T47D (cell line): ENCODE data around the gene TRIM45.
"Not testable (repeated sequence)": the region's sequence is repeated elsewhere in the genome, so short reads cannot be mapped to it uniquely, and the experiment has no call there.

Source experiments
- DNase-seq, 2 experiments: peaks; one replicate each; pipeline versions ENCODE4 v3.0.0 to v3.0.0-alpha.2; 2011 to 2012; ENCODE audit warnings: low read depth in 1 of 2, low spot score in 1 of 2
- JUND ChIP-seq: IDR thresholded peaks from 2 replicates; pipeline ENCODE4 v1.6.1; 2012; ENCODE audit warnings: low read depth
- in situ Hi-C: cut with HindIII; loops from 2 replicates; pipeline ENCODE4 v1.10.0; 2016; ENCODE audit warnings: low sequenced_read_pairs, low pct_unique_long_range_greater_than_20kb

TRIM45 gene

DNA sequence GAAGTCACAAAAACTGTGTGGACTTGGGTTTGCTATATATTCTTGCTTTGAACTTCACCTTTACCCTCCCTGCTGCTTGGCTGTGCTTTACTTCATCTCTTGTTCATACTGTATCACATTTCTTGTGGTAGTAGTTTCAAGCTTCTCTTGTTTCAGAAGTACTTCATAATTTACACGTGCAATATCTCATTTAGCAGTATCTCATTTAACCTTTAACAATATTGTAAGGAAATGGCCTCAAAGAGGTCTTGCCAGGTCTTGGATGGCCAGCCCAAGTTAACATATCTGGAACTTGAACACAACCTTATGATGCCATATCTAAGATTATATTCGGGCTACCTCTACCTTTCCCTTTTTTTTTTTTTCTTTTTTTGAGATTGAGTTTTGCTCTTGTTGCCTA lies 1.7 kb upstream of the TRIM45 start:
- DNase-seq = no peak
- TF ChIP-seq JUND = no peak
- in situ Hi-C loops = no loop called here

DNA sequence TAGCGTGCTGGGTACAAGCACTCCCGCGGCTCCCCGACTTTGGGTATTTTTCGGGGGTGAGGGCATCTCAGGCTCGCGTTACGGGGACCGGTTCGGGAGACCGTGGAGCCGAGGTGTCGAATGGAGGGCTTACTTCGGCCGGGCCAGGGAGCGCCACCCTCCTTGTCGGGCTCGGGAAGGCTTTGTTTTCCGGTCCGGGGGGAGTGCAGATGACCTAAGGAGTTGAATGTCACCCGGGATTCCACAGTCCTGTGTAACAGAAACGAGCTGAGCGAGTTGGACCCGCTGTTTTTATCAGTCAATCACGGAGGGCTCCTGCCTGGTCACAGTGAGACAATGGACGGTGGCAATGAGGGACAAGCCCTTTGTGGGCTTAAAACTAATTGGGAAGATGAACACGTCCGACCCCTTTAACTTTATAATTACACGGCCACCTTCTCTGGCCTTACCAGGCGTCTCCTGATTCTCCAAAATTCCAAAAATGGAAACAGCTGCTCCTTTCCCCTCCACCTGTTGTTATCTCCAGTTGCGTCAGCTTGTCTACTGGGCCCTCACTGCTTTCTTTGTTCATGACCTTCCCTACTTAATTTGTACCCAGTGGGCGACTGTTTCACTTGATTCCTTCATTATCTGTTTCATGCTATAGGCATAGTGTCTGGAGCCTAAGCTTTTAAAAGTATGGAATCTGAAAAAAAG lies 929 bp upstream of the TRIM45 start:
- peak in 1 of 2 experiments; percentile 56 for DNase-seq
- in situ Hi-C loops = no loop called here
- TF ChIP-seq JUND = no peak

DNA sequence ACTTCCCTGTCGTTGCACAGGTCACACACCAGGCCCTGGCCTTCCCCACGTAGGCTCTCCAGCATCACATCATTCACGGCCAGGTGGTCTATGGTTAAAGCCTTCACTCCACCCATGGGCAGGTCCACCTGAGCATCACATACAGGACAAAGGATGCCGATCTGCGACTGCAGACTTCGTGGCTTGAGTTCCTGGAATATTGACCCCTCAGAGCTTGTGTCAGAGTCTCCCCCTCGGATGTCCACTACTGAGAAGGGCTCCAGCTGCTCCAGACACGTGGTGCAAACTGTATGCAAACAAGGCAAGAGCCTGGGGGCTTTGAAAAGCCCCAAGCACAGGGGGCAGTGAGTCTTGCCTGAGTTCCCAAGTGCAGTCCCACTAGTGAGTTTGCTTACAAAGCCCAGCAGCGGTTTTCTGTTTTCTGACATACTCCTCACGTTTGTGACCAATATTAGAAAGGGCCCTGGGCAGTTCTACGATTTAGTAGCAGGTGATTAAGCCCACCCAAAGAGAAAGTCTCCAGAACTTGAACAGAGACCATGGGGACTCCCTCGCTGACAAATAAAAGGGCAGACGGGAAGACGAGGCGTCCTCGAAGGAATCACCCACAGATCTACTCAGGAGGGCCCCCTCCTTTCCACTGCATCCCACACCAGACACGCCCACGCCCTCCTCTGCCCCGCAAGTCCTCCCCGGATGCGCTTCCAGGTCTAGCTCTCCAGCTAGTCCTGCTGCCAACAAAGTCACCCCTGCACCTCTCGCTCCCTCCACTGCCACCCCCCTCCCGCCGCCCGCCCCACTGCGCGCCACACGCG lies 568 bp downstream of the TRIM45 start:
- peak; percentile 2 to 3 for DNase-seq
- TF ChIP-seq JUND = no peak
- in situ Hi-C loops = no loop called here

DNA sequence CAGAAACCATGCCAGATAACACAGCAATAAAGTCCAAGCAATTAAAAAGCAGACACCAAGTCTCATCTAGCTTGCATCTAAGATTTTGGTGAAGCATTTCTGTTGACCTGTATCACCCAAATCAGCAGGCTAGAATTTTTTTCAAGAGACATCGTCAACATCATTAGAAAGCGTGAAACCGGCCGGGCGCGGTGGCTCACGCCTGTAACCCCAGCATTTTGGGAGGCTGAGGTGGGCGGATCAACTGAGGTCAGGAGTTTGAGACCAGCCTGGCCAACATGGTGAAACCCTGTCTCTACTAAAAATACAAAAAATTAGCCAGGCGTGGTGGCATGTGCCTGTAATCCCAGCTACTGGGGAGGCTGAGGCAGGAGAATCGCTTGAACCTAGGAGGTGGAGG lies 2.4 kb downstream of the TRIM45 start:
- in situ Hi-C loops, DNase-seq: not testable (repeated sequence)

DNA sequence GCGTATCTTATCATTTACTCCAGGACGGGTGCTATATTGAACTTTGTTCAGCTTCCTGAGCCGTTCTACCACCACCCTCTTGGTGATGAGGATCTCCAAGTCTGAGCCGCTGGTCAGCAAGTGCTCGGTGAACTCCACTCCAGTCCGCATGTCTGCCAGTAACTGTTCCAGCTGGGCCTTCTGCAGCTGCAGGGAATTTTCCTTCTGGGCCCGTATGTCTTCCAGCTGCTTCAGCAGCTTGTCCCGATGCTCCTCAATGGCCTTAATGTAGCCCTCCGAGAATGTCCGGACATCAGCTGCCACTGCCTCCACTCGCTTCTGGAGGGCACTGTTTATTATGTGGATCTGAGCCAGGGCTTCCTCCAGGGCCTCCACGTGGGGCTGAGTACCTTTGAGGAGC lies 3.4 kb downstream of the TRIM45 start:
- TF ChIP-seq JUND = no peak
- in situ Hi-C loops = no loop called here
- DNase-seq = no peak

DNA sequence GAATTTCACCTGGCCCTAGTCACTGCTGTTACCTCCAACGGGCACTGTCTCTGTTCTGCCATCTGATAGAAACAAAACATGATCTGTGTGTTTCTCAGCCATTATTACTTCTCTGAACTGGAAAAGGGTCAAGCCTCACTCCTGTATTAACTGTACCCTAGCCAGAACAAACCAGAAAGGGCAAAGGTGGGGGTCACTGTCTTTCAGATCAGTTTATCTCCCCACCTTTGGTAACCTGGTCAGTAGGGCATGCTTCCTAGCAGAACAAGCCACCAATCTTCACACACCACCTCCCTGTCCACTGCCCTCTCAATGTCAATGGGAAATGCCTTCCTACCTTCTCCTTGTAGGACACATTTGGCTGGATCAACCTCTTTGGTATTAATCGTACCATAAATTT lies 3.9 kb downstream of the TRIM45 start:
- in situ Hi-C loops = no loop called here
- DNase-seq = no peak
- TF ChIP-seq JUND = no peak

DNA sequence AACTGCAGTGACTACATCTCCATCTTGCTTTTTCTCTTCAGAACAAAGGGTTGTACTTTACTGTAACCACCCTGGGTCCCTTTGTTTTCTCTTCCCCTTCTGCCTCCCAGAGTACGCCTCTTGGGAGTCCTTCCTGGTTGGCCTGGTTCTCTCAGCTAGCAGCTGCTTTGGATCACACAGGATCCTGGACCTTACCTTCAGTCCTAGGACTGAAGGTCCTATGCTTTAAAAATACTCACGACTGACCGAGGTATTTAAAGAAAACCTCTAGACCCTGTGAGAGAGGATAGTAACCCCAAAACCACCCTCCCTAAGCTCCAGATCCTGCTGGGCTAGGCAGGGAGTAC lies 4.8 kb downstream of the TRIM45 start:
- no peak for DNase-seq
- in situ Hi-C loops = no loop called here
- no peak for TF ChIP-seq JUND

DNA sequence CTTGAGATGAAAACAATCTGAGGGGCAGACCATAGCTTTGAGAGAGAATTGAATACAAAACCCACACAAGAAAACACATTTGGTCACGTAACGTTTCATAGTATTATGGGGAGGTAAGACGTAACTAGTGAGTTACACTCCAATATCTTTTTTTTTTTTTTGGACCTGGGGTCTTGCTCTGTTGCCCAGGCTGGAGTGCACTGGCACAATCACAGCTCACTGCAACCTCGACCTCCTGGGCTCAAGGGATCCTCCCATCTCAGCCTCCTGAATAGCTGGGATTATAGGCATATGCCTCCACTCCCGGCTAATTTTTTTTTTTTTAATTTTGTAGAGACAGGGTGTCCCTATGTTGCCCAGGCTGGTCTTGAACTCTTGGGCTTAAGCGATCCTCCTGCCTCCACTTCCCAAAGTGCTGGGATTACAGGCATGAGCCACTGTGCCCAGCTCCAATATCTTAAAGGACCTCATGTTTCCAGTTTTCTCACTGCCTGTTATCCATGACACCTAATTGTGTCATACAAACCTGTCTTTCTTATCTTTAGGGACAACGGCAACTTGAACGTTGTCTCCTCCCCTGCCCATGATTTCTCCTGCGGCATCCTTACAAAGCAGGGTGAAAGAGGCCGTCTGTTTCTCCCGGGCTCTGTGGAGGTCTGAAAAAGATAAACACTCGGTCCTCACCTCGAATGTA lies 5.3 kb downstream of the TRIM45 start:
- in situ Hi-C loops = no loop called here
- TF ChIP-seq JUND = no peak
- no peak for DNase-seq

DNA sequence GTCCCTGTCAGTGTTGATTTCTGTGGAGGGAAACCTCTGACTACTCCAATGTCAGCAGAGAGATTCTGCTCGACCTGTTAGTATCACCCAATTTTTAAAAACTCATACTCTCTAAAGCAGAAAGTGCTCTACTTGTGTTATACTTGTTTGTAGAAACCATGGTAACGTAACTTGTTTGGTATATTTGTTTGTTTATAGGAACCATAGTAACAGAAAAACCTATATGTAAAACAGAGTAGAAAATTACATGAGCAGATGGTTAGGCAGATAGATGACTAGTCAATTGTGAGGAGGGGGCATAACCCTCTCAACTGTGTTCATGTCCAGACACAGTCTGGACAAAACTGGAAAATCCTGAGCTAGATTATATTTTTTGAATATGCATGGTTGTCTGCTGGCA lies 6.7 kb downstream of the TRIM45 start:
- DNase-seq = no peak
- no peak for TF ChIP-seq JUND
- in situ Hi-C loops = no loop called here

DNA sequence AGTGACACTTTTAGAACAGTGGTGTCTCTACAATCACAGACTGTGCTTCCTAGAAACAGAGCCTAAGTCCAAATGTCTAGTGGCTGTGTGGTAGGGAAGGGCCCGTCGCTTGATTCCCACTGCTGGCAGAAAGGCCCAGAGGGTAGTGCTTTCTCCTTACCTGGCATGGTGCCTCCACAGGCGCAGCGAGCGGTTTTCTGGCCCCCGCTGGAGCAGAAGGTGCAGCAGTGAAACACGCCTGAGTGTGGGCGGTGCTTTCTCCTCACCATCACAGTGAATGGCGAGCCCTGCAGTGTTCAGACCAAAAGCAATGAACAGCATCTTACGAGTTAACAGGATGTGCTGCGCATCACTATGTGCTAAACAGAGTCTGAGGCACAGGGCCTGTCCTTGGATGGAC lies 8.3 kb downstream of the TRIM45 start:
- no peak for TF ChIP-seq JUND
- DNase-seq = no peak
- in situ Hi-C loops = no loop called here

DNA sequence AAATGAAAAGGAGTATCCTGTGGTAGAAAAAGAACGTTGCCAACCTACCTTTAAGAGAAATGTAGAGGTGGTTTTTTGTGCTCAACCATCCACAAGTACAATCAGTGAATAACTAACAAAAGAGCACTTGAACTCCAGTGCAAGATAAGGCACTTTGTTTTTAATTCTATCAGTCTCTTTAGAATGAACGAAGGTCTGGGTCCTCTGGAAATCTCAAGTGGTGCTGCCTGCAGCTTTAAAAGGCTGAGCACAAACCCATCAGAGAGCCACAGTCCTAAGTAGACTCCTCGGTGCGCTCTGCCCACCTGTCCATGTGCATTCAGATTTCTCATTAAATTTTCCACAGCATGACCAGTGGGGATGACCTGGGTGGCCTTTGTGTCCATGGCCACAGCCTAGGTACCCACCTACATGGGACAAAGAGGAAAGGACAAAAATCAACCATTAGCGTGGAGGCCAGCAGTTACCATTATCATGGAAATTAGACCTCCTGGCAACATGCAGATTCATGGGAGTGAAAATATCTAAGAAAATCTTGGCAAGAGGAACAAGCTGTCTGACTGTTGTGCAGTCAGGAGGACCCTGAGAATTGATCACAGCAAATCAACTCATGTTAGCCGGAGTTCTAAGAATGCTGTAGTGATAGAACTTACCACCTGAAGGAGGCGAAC lies 9.4 kb downstream of the TRIM45 start:
- in situ Hi-C loops = no loop called here
- TF ChIP-seq JUND = no peak
- DNase-seq = no peak

DNA sequence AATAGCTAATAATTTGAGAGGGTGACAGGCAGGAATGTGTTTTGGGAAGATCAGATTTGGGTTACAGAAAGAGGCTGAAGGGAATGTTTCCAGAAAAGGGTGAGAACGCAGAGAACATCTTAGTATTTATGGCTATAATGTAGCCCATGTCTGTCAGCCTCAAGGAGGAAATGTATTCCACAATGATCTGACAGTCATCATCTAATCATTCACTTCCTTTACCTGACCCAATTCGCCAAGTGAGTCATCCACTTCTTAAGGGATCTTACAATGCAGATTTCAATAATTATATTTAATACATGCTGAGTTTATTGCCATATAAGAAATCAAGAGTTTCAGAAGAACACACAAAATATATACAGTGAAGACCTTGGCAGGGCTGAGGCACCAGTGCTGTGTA lies 10.8 kb downstream of the TRIM45 start:
- TF ChIP-seq JUND = no peak
- in situ Hi-C loops = no loop called here
- no peak for DNase-seq

DNA sequence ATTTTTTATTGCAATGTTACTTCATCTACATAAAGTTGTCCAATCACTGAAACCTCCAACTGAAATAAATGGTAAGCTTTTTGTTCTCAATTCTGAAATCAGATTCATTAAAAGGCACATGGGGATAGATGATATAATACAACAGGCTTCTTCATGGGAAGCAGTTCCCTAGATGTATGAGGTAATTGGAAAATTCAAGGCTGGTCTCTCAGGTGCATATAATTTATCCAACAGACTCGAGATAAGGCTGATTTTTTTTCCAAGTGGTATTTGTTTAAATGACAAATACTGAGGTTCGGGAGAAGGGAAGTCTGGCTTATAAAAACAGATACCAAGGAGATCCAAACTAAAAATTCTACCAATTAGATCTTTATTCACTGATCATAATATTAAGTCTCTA lies 14.2 kb downstream of the TRIM45 start:
- in situ Hi-C loops = no loop called here
- no peak for DNase-seq
- TF ChIP-seq JUND = no peak
